Erythroblast (primary cell): Measurements from ENCODE around the gene RAB15.

Experiments used
- GATA1 ChIP-seq: IDR thresholded peaks from 2 replicates; pipeline ENCODE4 v1.6.1; 2011; ENCODE audit warnings: low read depth, mild to moderate bottlenecking, control low read depth, low read length, moderate library complexity
- POLR2A ChIP-seq: IDR thresholded peaks from 2 replicates; pipeline ENCODE4 v1.6.1; 2011; ENCODE audit warnings: mild to moderate bottlenecking, low read length

- no peak for TF ChIP-seq POLR2A
- TF ChIP-seq GATA1 = no peak
Measured at GRCh38 chr14:64934338-64934929, 37.7 kb downstream of the RAB15 start.
